Peyer's patch (tissue), 4 donors: Measurements from ENCODE around the gene IFFO2. TPM values are rescaled to one million over a fixed set of nuclear protein-coding genes. Genes with fewer than 3 reads are reported as not detected.

Source experiments
- DNase-seq, 3 donors: peaks; one replicate each; pipeline ENCODE4 v3.0.0-alpha.2; 2017 to 2019
- H3K27ac ChIP-seq, 4 donors: fragments of 200-600 bp; sonication (generic); one replicate each; pipeline ENCODE4 v1.5.1; 2016 to 2019
- H3K27me3 ChIP-seq, 2 donors: fragments of 200-600 bp; sonication (generic); one replicate each; pipeline ENCODE4 v1.5.1; 2019
- H3K36me3 ChIP-seq, 3 donors: fragments of 200-600 bp; sonication (generic); one replicate each; pipeline ENCODE4 v1.5.1; 2016 to 2019
- H3K4me1 ChIP-seq, 4 donors: fragments of 200-600 bp; sonication (generic); one replicate each; pipeline ENCODE4 v1.5.1; 2016 to 2019
- H3K4me3 ChIP-seq, 4 donors: fragments of 200-600 bp; sonication (generic); 1 replicate in 3 of 4; 2 replicates in 1 of 4; pipeline ENCODE4 v1.5.1; 2016 to 2019; ENCODE audit warnings: mild to moderate bottlenecking in 1 of 4
- H3K9me3 ChIP-seq, 4 donors: fragments of 200-600 bp; sonication (generic); one replicate each; pipeline ENCODE4 v1.5.1; 2016 to 2019; ENCODE audit warnings: mild to moderate bottlenecking in 1 of 4
- POLR2A ChIP-seq, 2 donors: fragments of 450-650 bp; IDR thresholded peaks; one replicate each; pipeline ENCODE4 v1.5.1; 2017; ENCODE audit warnings: antibody characterized with exemption in 2 of 2, mild to moderate bottlenecking in 2 of 2, moderate library complexity in 2 of 2
- total RNA-seq, 4 donors: library from RNA; depleted of rRNA; stranded (reverse); fragments of >200 nt; gene quantifications; one replicate each; pipeline ENCODE4 v1.1.0, GENCODE V29; 2016
- TF ChIP-seq, protein P1 (sequence below), 6 experiments: fragments of 450-650 bp in 4 of 6; fragments of 200-600 bp in 2 of 6; sonication (generic) in 1 of 6; IDR thresholded peaks; one replicate each; pipeline ENCODE4 v1.5.1; 2017 to 2019; ENCODE audit warnings: antibody characterized with exemption in 6 of 6, mild to moderate bottlenecking in 3 of 6, moderate library complexity in 1 of 6

The IFFO2 gene
- total RNA-seq, 4 donors from 2014 or later, result 1.9 to 14.9 (median 3.8) TPM

DNA sequence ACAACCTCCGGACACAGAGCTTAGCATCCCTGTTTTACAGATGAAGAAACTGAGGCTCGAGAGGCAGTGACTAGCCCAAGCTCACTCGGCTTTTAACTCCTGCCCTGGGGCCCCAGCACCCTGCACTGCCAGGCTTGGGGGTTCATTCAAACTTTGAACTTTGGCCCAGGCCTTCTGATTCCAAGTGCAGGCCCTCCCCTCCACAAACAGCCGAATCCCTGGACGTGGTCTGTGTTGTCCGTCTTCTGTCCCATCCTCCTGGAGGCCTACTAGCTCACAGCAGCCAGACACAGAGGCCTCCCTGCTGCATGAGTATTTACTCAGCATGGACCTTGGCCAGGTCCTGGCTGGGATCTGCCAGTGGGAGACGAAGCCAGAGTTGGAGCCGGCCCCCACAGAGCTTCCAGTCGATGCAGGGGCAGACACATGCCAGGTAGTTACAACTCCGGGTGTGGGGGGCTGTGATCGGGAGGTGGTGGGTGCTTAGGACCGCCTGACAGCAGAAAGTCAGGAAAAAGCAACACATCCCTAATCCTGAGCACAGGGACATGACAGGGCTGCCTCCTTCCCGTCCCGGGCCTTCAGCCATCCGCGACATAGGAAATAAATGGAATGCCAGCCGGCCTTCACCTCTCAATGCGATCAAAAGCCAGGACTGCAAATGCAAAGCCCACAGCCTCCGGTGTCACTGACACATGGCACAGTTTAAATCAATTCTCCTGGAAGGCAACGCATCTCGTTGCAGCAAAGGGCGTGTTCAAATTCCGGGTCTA lies 7.4 kb downstream of the IFFO2 start:
- TF ChIP-seq, protein P1, sequence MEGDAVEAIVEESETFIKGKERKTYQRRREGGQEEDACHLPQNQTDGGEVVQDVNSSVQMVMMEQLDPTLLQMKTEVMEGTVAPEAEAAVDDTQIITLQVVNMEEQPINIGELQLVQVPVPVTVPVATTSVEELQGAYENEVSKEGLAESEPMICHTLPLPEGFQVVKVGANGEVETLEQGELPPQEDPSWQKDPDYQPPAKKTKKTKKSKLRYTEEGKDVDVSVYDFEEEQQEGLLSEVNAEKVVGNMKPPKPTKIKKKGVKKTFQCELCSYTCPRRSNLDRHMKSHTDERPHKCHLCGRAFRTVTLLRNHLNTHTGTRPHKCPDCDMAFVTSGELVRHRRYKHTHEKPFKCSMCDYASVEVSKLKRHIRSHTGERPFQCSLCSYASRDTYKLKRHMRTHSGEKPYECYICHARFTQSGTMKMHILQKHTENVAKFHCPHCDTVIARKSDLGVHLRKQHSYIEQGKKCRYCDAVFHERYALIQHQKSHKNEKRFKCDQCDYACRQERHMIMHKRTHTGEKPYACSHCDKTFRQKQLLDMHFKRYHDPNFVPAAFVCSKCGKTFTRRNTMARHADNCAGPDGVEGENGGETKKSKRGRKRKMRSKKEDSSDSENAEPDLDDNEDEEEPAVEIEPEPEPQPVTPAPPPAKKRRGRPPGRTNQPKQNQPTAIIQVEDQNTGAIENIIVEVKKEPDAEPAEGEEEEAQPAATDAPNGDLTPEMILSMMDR (IDR thresholded peaks at IDR 0.05), result peak in 2 of 6 experiments; percentile 6 to 21
- no peak for TF ChIP-seq POLR2A (IDR thresholded peaks at IDR 0.05)
- Histone ChIP-seq H3K4me1 (peaks cover 4 to 62% (median 44%) of the 10 kb centered on the region in 4 donors), H3K27me3 (no peaks in the 10 kb centered on the region), H3K36me3 (no peaks in the 10 kb centered on the region), H3K9me3 (no peaks in the 10 kb centered on the region), H3K4me3 (peak overlapping the region in 1 of 4 donors; percentile 37), H3K27ac (peak overlapping the region; percentile 58 to 85 (median 78))
- DNase-seq, result no peak

DNA sequence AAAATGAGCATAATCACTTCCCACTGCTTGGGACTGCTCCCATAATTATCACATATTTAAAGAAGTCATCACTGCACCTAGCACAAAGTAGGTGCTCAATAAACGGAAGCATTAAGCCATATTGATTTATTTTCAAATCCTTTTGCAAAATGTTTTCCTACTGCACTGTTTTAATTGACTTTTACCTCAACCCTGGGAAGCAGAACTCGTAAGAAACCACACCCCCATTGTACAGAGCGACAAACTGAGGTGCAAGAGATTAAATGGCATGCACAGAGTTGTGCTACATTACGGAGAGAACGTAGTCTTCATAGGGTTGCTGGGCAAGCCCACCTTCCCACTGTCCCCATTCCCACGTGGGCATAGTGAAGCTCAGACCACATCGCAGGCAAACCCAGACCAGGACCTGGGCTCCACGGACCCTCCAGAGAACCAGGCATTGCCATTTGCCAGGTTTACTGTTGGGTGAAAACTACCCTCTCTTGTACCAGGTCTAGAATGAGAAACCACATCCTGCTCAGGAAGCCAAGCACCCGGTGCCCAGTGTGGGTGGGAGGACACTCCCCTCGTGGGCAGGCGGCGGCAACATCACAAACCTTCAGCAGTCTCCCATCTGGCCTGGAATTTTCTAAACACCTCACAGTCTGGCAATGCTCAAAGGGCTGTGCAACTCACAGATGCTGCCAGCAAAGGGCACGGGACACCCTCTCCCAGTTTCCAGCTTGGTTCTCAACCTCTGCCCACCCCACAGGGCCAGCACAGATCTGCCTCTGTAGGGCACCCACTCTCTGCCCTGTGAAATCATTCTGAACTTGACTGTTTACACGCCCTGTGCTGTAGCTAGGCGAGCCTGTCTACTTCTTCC lies 8.2 kb downstream of the IFFO2 start:
- Histone ChIP-seq H3K4me3 (no peak overlapping the region), H3K4me1 (peaks cover 4 to 56% (median 41%) of the 10 kb centered on the region in 4 donors), H3K9me3 (no peaks in the 10 kb centered on the region), H3K27me3 (no peaks in the 10 kb centered on the region), H3K27ac (peak overlapping the region; percentile 14 to 85 (median 78)), H3K36me3 (no peaks in the 10 kb centered on the region)
- peak in 2 of 3 donors; percentile 62 to 64 for DNase-seq
- TF ChIP-seq, protein P1 (IDR thresholded peaks at IDR 0.05), result no peak
- TF ChIP-seq POLR2A (IDR thresholded peaks at IDR 0.05), result no peak

DNA sequence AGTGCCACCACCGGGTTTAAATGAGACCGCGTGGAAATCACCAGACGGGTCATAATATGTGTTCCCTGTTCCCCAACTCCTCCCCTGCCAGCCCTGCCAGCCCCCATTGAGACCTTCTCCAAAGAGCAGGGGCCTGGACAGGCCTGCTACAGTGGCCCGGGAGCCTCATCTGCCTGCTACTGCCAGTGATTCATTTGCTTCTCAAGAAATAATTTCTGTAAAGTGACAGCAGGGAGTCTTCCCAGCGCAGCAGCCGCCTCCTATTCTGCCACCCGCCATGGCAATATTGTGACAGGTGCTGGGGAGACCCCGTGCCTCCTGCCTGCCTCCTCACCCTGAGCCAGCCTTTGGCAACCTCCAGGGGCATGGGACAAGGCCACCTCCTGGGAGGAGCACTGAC lies 8.9 kb downstream of the IFFO2 start:
- Histone ChIP-seq H3K36me3 (no peaks in the 10 kb centered on the region), H3K27me3 (no peaks in the 10 kb centered on the region), H3K4me3 (no peak overlapping the region), H3K27ac (peak overlapping the region in 1 of 4 donors; percentile 38), H3K9me3 (no peaks in the 10 kb centered on the region), H3K4me1 (peaks cover 4 to 56% (median 41%) of the 10 kb centered on the region in 4 donors)
- TF ChIP-seq, protein P1 (IDR thresholded peaks at IDR 0.05), result no peak
- TF ChIP-seq POLR2A (IDR thresholded peaks at IDR 0.05), result no peak
- no peak for DNase-seq

DNA sequence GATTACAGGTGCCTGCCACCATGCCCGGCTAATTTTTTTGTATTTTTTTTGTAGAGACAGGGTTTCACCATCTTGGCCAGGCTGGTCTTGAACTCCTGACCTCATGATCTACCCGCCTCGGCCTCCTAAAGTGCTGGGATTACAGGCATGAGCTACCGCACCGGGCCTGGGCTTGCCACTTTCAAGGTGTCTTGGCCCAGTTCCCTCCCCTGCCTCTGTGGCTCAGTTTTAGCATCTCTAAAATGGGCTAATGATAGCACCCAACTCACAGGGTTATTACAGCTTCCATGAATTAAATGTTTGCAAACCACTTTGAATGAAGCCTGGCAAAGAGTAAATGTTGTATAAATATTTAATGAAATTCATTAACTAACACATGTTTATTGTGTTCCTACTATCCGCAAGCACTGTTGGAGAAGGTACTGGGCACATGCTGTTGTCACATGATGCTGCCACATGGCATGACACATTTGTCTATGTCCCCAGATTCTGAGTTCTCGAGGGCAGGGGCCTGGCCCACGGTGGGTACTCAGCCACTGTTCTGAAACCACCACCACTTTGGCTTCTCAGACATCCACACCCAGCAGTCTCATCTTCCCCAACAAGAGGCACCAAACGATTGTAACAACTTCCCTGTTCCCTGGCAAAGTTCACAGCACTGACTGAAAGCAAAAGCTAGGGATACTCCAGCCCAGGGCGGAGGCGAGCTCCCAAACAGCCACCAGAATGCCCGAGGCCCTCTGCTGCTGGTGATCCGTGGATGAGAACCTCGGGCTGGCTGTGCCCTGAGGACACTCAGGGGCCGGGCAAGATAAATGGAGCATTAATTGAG lies 9.7 kb downstream of the IFFO2 start:
- Histone ChIP-seq H3K4me1 (peaks cover 4 to 60% (median 34%) of the 10 kb centered on the region in 4 donors), H3K4me3 (no peak overlapping the region), H3K36me3 (no peaks in the 10 kb centered on the region), H3K9me3 (no peaks in the 10 kb centered on the region), H3K27me3 (no peaks in the 10 kb centered on the region), H3K27ac (peak overlapping the region in 1 of 4 donors; percentile 38)
- no peak for DNase-seq
- no peak for TF ChIP-seq POLR2A (IDR thresholded peaks at IDR 0.05)
- TF ChIP-seq, protein P1 (IDR thresholded peaks at IDR 0.05), result no peak

DNA sequence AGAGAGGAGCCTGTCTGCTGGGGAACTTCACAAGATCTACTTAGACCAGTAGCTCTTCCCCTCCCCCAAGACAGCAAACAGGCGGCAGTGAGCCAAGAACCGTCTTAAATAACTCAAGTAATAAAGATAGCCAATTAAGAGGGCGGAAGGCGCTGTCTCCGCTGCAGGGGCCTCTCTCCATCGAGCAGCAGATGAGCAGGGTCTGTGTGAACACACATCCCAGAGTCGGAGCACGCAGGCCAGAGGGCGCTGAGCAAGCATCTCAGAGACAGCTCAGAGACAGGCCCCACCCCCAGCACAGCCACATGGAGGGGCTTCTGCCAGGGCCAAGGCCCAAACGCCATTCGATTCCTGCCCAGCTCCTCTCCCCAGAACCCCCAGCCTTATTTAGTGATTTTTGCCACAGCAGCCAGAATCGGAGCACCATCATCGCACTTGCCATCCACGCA lies 11.1 kb downstream of the IFFO2 start:
- no peak for DNase-seq
- Histone ChIP-seq H3K4me1 (peaks cover 4 to 49% (median 21%) of the 10 kb centered on the region in 4 donors), H3K27ac (peak overlapping the region in 1 of 4 donors; percentile 13), H3K9me3 (no peaks in the 10 kb centered on the region), H3K36me3 (no peaks in the 10 kb centered on the region), H3K27me3 (no peaks in the 10 kb centered on the region), H3K4me3 (no peak overlapping the region)
- no peak for TF ChIP-seq POLR2A (IDR thresholded peaks at IDR 0.05)
- TF ChIP-seq, protein P1 (IDR thresholded peaks at IDR 0.05), result no peak
